Measurements from ENCODE around the gene UBA1. TPM values are rescaled to one million over a fixed set of nuclear protein-coding genes. Genes with fewer than 3 reads are reported as not detected.

The UBA1 gene
- total RNA-seq, 3 donors from 2014 or later (not counting 1 experiment from before 2014, with no cell fraction given): 118 to 168 (median 120) TPM

DNA sequence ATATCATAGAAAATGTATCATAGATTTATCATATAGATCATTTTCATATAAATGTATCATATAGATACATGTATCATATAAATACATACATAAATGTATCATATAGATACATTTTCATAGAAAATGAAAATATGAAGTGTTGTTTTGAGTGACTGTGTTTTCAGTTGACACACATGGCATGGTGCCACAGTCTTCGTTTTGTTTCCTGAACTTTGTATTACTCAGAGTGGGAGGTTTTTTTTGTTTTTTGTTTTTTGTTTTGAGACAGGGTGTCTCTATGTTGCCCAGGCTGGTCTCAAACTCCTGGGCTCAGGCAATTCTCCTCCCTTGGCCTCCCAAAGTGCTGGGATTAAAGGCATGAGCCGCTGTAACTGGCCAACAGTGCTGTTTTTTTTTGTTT lies 44.7 kb upstream of the UBA1 start:
- H3K4me3 Mint-ChIP-seq: no peak overlapping the region
- DNase-seq (no peak), ATAC-seq (no peak)
- H3K27me3 ChIP-seq (ENCODE audit: control insufficient read depth, insufficient read depth, low read length): no peaks in the 10 kb centered on the region
- H3K9me3 ChIP-seq (ENCODE audit: control insufficient read depth, insufficient read depth, low read length): no peaks in the 10 kb centered on the region
- no peak overlapping the region for H3K27ac Mint-ChIP-seq
- intact Hi-C loops (cut with micrococcal nuclease): no loop called here
- peaks cover 14 to 27% of the 10 kb centered on the region in 2 donors for H3K4me1 Mint-ChIP-seq
- WGBS (ENCODE audit: insufficient coverage): 13% methylated on average over 1 of the region's 2 CpGs
- H3K27ac ChIP-seq (ENCODE audit: low read length): no peak overlapping the region
- H3K4me1 ChIP-seq (ENCODE audit: control insufficient read depth, insufficient read depth, low read length): peaks cover 24% of the 10 kb centered on the region
- H3K27me3 Mint-ChIP-seq (ENCODE audit: low read depth in 2 of 2): no peaks in the 10 kb centered on the region
- TF ChIP-seq CTCF (IDR thresholded peaks at IDR 0.05): no peak
- H3K4me3 ChIP-seq (ENCODE audit: low read length): no peak overlapping the region
- H3K36me3 ChIP-seq (ENCODE audit: control insufficient read depth, insufficient read depth, low read length): no peaks in the 10 kb centered on the region
- H3K9me3 Mint-ChIP-seq: no peaks in the 10 kb centered on the region
- H3K36me3 Mint-ChIP-seq: no peaks in the 10 kb centered on the region

DNA sequence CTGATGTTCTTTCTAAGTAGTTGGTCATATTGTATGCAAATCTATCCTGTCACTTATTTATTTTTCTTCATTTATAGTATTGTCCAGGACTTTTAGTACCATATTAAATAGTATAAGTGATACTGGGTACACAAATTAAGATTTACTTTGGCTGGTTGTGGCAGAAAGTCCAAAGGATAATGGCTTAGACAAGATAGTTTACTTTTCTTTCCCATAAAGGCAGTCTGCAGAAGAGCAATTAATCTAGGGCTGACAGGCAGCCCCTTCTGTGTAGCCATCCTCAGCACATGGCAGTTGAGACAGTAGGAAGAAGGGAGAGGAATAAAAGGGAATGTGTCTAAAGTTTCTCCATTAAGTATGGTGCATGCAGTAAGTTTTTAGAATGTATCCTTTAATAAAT lies 42.2 kb upstream of the UBA1 start:
- intact Hi-C loops (cut with micrococcal nuclease): no loop called here
- no peak overlapping the region for H3K4me3 Mint-ChIP-seq
- H3K27ac ChIP-seq (ENCODE audit: low read length): no peak overlapping the region
- H3K36me3 ChIP-seq (ENCODE audit: control insufficient read depth, insufficient read depth, low read length): peaks cover under 1% of the 10 kb centered on the region
- no peak for ATAC-seq
- H3K27me3 Mint-ChIP-seq (ENCODE audit: low read depth in 2 of 2): no peaks in the 10 kb centered on the region
- H3K4me3 ChIP-seq (ENCODE audit: low read length): no peak overlapping the region
- peaks cover 6 to 11% of the 10 kb centered on the region in 2 donors for H3K4me1 Mint-ChIP-seq
- no peak for DNase-seq
- no peaks in the 10 kb centered on the region for H3K27me3 ChIP-seq (ENCODE audit: control insufficient read depth, insufficient read depth, low read length)
- H3K4me1 ChIP-seq (ENCODE audit: control insufficient read depth, insufficient read depth, low read length): peaks cover 14% of the 10 kb centered on the region
- H3K36me3 Mint-ChIP-seq: no peaks in the 10 kb centered on the region
- H3K9me3 ChIP-seq (ENCODE audit: control insufficient read depth, insufficient read depth, low read length): no peaks in the 10 kb centered on the region
- no peaks in the 10 kb centered on the region for H3K9me3 Mint-ChIP-seq
- TF ChIP-seq CTCF (IDR thresholded peaks at IDR 0.05): no peak
- H3K27ac Mint-ChIP-seq: no peak overlapping the region

DNA sequence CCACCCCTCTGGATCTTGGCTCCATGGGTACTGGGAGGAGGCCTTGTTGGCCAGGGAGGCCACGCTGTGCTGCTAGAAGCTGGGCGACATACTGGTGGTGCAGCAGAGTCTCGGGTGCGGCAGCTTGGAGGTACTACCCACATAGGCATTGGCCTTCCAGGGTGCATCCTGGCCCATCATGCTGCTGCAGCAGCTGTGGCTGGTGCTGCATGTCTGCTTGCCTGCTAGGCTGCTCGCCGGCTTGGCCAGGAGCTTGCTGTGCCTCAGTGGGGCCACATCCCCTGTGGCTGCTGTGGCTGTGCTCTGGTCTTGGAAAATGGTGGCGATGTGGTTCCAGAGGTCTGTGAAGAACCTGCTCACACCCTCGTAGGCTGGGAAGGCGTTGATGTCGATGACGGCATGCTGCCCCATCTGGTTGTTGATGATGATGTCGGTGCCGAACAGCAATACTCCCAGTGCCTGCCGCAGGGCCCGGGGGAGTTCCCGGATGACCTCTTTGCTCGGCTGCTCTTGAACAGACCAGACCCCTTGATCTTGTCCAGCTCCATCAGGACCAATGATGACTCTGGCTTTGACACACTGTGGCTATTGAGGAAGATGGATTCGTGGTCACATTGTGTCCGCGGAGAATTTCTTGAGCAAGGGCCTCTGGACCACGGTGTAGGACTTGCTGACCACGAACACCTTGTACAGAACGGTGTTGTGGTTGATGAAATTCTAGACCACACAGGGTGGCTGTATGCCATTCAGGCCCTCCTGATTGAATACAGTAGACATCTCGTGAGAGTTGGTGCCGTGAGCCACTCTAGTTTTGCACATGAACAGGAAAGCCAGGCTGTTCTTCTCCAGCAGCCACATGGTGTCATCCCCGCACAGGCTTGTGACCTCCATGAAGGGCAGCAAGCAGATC lies 36.8 kb upstream of the UBA1 start:
- ATAC-seq (peak; percentile 43 to 74 (median 60)), DNase-seq (peak in 1 of 2 donors; percentile 20)
- no peak for TF ChIP-seq CTCF (IDR thresholded peaks at IDR 0.05)
- H3K27me3 ChIP-seq (ENCODE audit: control insufficient read depth, insufficient read depth, low read length): no peaks in the 10 kb centered on the region
- Mint-ChIP-seq H3K4me1 (peaks cover 5 to 6% of the 10 kb centered on the region in 2 donors), H3K4me3 (no peak overlapping the region), H3K27me3 (ENCODE audit: low read depth in 2 of 2) (no peaks in the 10 kb centered on the region), H3K27ac (peak overlapping the region; percentile 57 to 70), H3K9me3 (no peaks in the 10 kb centered on the region), H3K36me3 (no peaks in the 10 kb centered on the region)
- no peak overlapping the region for H3K27ac ChIP-seq (ENCODE audit: low read length)
- H3K4me3 ChIP-seq (ENCODE audit: low read length): no peak overlapping the region
- intact Hi-C loops (cut with micrococcal nuclease): no loop called here
- 69% methylated on average over 26 of the region's 26 CpGs for WGBS (ENCODE audit: insufficient coverage)
- peaks cover 12% of the 10 kb centered on the region for H3K4me1 ChIP-seq (ENCODE audit: control insufficient read depth, insufficient read depth, low read length)
- H3K36me3 ChIP-seq (ENCODE audit: control insufficient read depth, insufficient read depth, low read length): peaks cover 3% of the 10 kb centered on the region
- no peaks in the 10 kb centered on the region for H3K9me3 ChIP-seq (ENCODE audit: control insufficient read depth, insufficient read depth, low read length)
